Medulla oblongata (tissue), 1 donor: ENCODE data around the gene ZBTB45.

ENCODE experiments used
- DNase-seq: peaks from one replicate; pipeline ENCODE4 v3.0.0-alpha.2; 2015; ENCODE audit errors: extremely low spot score

Gene ZBTB45

GRCh38 chr19:58519355-58520256 is at the start of gene ZBTB45:
Gene ZBTB45, minus strand, starts transcription at chr19:58519810. Its CDS starts 2,137 bp downstream, at chr19:58517673.
- DNase-seq = peak; percentile 96

- DNase-seq = no peak
Observed at GRCh38 chr19:58568453-58569130, 49.0 kb upstream of the ZBTB45 start.

- DNase-seq = no peak
Observed at GRCh38 chr19:58566989-58567388, 47.4 kb upstream of the ZBTB45 start.

- no peak for DNase-seq
Observed at GRCh38 chr19:58563823-58564222, 44.2 kb upstream of the ZBTB45 start.

- no peak for DNase-seq
Observed at GRCh38 chr19:58563034-58563573, 43.5 kb upstream of the ZBTB45 start.

GRCh38 chr19:58562122-58563033 is 42.8 kb upstream of the ZBTB45 start:
- DNase-seq = no peak

- no peak for DNase-seq
Observed at GRCh38 chr19:58561373-58562121, 41.9 kb upstream of the ZBTB45 start.

- DNase-seq = no peak
Observed at GRCh38 chr19:58560921-58561320, 41.3 kb upstream of the ZBTB45 start.

- no peak for DNase-seq
Observed at GRCh38 chr19:58560007-58560887, 40.6 kb upstream of the ZBTB45 start.

- peak; percentile 95 for DNase-seq
Observed at GRCh38 chr19:58559275-58560006, 39.8 kb upstream of the ZBTB45 start.

GRCh38 chr19:58558623-58559274 is 39.1 kb upstream of the ZBTB45 start:
- peak; percentile 99 for DNase-seq

GRCh38 chr19:58558066-58558622 is 38.5 kb upstream of the ZBTB45 start, which contains the start of gene UBE2M:
Gene UBE2M, minus strand, starts transcription at chr19:58558611. Its CDS starts 230 bp downstream, at chr19:58558381.
- DNase-seq = no peak

GRCh38 chr19:58557221-58558065 is 37.8 kb upstream of the ZBTB45 start:
- DNase-seq = no peak

GRCh38 chr19:58556622-58557220 is 37.1 kb upstream of the ZBTB45 start:
- no peak for DNase-seq

GRCh38 chr19:58555920-58556621 is 36.5 kb upstream of the ZBTB45 start:
- DNase-seq = no peak

- no peak for DNase-seq
Observed at GRCh38 chr19:58555369-58555885, 35.8 kb upstream of the ZBTB45 start.
